ENCODE results near the gene CAPN9.
"Not testable (repeated sequence)": the region's sequence is repeated elsewhere in the genome, so short reads cannot be mapped to it uniquely, and the experiment has no call there.

Gene CAPN9, protein sequence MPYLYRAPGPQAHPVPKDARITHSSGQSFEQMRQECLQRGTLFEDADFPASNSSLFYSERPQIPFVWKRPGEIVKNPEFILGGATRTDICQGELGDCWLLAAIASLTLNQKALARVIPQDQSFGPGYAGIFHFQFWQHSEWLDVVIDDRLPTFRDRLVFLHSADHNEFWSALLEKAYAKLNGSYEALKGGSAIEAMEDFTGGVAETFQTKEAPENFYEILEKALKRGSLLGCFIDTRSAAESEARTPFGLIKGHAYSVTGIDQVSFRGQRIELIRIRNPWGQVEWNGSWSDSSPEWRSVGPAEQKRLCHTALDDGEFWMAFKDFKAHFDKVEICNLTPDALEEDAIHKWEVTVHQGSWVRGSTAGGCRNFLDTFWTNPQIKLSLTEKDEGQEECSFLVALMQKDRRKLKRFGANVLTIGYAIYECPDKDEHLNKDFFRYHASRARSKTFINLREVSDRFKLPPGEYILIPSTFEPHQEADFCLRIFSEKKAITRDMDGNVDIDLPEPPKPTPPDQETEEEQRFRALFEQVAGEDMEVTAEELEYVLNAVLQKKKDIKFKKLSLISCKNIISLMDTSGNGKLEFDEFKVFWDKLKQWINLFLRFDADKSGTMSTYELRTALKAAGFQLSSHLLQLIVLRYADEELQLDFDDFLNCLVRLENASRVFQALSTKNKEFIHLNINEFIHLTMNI

DNA sequence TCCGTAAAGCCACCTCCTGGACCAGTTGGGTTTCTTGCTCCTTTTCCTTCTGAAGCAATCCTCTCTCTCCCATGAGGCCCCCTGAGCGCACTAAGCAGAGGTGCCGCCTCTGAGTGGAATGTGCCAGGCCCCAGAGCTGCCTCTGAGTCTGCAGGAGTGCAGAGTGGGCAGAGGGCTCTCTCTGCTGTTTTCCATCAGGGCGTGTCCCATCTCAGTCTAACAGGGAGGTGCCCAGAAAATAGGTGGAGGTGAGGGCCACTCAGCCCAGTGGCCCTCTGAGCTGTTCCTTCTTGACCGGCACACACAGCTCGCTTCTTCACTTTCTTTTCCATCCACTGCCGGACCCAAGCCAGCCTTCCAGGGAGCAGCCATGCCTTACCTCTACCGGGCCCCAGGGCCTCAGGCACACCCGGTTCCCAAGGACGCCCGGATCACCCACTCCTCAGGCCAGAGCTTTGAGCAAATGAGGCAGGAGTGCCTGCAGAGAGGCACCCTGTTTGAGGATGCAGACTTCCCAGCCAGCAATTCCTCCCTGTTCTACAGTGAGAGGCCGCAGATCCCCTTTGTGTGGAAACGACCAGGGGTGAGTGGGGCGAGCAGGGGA, at the start of gene CAPN9:
TSS of gene CAPN9 (plus strand) at position 262 of the 604 bp plus-strand sequence. CDS start at position 371, 109 bp downstream.
- DNase-seq (ENCODE audit: low read depth in 2 of 2): no peak

DNA sequence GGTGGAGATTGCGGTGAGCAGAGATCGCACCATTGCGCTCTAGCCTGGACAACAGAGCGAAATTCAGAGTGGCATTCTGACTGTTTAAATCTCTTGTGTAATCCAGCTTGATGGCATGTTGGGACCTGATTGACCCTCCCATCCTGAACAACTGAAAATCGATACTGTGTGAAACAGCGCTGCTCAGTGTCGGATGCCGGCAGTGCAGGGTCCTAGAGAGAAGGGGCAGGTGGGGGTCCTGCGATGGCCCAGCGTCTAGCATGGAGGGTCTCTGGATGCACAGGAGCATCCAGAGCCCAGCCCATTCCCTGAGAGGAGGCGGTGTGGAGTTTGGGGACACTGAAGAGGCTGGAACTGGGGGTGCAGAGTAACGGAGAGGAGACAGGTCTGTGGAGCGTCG, 49.1 kb upstream of the CAPN9 start:
- DNase-seq (ENCODE audit: low read depth in 2 of 2): no peak

DNA sequence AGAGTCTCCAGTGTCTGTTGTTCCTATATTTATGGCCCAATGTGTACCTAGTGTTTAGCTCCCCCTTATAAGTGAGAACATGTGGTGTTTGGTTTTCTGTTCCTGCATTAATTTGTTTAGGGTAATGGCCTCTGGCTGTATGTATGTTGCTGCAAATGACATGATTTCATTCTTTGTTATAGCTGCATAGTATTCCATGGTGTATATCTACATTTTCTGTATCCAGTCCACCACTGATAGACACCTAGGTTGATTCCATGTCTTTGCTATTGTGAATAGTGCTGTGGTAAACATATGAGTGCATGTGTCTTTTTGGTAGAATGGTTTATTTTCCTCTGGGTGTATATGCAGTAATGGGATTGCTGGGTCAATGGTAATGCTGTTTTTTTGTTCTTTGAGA, 48.2 kb upstream of the CAPN9 start:
- DNase-seq (ENCODE audit: low read depth in 2 of 2): not testable (repeated sequence)

DNA sequence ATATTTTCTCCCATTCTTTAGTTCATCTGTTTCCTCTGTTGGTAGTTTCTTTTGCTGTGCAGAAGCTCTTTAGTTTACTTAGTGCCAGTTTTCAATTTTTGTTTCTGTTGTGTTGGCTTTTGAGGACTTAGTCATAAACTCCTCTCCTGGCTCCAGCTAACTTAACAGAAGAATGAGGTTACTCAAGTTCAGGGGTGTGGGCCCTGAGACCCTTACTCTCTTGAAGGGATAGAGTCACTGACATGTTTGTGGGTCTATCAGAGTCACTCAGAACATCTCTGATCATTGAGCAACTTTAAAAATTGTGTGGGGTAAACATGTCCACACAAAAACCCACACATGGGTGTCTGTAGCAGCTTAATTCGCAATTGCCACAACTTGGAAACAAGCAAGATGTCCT, 47.5 kb upstream of the CAPN9 start:
- DNase-seq (ENCODE audit: low read depth in 2 of 2): no peak

DNA sequence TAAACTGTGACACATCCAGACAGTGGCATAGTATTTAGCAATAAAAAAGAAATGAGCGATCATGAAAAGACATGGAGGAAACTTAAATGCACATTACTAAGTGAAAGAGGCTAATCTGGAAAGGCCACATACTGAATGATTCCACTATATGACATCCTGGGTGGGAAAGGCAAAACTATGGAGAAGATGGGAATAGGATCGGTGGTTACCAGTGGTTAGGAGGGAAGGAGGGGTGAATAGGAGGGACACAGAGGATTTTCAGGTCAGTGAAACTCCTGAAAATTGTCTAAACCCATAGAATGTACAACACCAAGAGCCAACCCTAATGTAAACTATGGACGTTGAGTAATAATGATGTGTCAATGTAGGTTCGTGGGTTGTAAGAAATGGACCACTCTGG, 47.1 kb upstream of the CAPN9 start:
- no peak for DNase-seq (ENCODE audit: low read depth in 2 of 2)

DNA sequence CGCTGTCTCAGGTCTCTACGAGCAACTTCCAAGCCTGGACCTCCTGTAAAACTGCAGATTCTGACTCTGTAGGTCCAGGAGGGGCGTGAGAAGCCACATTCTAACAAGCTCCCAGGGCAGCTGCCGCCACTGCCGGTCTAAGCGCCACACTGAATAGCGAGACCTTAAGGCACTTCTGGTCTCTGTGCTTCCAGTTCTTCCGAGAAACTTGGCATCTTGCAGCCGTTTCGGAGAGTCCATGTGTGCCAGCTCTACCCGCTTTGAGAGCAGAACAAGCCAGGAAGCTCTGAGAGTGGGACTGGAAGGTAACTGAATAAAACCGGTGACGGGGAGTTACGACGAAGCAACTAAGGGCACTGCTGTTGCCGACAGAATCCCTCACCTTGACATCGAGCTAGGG, 45.8 kb upstream of the CAPN9 start:
- no peak for DNase-seq (ENCODE audit: low read depth in 2 of 2)

DNA sequence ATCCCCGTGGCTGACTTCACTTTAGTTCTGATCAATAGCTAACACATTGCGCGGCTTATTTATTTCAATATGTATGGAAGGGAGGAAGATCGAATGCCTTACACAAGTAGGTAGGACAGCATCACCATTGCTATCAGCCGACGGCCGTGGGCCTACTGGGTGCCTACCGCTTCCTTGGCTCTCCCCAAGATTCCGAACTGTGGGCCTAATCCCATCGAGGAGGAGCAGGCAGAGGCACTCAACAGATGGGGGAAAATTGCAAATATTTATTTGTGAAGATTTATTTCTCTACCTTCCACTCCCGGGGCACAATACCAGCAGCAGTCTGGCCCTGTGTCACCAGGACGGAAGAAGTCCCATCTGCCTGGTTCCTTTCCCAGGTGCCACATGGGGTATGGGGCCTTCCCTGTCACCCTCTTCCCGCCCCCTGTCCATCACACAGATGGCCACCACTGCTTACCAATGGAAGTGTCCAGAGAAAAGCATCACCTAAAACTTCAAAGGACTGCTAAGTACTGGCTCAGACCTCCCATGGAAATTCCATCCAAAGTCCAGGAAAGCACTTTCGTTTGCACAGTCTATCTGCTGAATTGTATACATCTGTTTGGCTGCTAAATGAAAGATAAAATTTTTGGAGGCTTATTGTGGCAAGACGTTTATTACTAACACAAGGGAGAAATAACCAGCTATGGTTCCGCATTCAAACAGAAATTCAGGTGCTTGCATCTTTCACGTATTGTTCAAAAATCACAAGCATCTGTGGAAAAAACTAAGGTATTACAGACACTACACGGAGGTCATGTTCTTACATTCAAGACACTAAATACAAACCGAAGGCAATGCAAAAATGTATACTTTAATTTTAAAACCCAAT, 45.1 kb upstream of the CAPN9 start:
- no peak for DNase-seq (ENCODE audit: low read depth in 2 of 2)

DNA sequence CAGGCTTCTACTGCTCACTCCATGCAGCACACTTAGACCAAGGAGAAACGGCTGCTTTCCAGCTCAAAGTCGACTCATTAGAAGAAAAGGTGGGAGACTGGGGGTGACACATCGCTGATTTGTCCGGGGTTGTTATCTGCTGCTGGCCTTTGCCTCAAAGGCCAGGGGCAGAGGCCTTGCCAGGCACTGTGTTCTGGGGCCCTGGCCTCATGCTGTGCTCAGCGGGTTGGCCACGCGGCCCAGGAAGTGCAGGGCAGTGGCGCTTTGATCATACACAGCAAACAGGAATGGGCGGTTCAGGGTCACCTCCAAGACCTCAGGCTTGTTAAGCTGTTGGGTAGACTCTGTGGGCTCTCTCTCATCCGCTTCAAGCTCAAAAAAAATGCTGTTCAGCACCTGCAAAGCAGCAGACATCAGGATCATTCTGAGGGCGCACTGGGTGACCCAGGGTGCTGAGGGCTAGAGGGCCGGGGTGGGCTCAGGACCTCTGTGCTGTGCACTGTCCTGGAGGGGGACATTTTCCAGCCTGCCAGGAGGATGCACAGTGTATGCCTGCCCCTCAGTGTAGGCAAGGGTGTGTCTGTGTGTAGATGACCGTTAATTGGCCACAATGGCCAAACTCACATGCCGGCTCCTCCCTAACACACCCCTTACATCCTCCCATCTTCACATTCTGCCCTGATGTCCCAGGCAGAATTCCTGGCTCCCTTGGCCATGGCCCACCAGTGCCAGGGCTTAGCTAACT, 44.1 kb upstream of the CAPN9 start:
- no peak for DNase-seq (ENCODE audit: low read depth in 2 of 2)

DNA sequence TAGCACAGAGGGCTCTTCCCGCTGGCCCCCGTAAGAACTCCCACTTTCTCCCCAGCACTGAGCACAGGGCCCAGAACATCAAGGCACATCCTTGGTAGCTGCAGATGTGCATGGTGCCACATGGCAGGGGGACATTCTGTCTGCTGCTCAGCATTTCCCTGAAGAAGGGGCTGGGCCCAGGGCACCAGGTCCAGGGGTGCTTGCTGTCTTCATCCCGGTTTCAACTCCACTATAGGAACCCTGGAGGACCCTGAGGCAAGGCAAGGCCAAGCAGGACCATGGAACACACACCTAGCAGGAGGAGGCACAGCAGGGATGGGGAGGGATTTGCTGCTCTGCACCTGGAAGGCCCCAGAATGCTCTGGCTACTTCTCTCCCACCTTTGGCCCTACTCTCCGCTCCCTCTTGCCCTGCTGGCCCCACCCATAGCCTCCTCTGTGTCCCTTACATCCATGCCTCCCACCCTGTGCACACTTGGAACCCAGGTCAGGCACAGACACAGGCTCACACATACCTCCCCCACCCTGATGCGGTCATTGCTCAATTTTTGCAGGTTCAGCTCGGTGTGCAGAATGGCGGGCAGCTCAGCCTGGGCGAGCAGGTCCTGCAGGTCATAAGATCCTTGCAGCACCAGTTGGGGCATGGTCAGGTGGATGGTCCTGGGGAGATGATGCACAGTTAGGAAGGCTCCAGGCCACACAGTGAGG, 43.4 kb upstream of the CAPN9 start:
- DNase-seq (ENCODE audit: low read depth in 2 of 2): no peak

DNA sequence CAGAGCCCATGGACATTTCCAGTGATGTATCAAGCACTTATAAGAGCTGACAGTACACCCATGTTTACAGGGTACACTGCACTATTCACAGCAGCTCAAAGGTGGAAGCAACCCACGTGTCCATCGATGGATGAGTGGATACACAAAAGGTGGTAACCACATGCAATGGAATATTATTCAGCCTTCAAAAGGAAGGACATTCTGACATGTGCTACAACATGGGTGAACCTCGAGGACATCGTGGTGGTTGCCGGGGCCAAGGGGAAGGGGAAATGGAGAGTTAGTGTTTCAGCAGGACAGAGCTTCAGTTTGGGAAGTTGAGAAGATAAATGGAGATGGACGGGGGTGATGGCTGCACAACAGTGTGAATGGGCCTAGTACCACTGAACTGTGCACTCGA, 42.4 kb upstream of the CAPN9 start:
- DNase-seq (ENCODE audit: low read depth in 2 of 2): no peak

DNA sequence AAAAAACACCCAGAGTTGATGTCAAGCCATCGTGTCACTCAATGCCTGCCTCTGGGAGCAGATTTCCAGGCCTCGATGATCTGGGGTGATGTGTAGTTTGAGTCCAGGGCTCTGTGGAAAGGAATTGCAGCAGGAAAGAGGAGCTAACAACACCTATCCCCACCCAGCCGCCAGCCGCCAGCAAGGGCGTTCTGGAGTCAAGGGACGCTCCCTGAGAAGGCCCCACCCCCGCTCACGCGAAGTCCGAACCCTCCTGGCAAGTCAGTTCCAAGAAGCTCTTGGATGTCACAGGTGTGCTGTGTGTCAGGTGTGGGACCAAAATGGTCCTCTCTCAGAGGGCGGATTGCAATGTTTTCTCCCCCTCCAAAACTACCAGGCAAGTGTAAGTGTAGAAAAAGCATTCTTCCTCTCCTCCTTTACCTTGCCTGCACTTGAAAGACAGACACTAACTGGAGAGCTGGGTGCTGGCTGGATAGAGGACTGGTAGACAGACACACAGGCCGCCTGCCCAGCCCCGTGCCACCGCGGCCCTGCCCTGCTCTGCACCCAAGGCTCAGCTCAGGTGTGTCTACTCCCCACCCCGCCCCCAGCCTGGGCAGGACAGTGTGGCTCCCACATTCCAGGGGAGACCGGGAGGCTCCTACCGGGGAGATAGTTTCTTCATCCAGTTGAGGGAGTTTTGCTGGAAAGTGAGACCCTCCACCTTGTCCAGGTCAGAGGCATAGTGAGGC, 41.7 kb upstream of the CAPN9 start:
- DNase-seq (ENCODE audit: low read depth in 2 of 2): no peak

DNA sequence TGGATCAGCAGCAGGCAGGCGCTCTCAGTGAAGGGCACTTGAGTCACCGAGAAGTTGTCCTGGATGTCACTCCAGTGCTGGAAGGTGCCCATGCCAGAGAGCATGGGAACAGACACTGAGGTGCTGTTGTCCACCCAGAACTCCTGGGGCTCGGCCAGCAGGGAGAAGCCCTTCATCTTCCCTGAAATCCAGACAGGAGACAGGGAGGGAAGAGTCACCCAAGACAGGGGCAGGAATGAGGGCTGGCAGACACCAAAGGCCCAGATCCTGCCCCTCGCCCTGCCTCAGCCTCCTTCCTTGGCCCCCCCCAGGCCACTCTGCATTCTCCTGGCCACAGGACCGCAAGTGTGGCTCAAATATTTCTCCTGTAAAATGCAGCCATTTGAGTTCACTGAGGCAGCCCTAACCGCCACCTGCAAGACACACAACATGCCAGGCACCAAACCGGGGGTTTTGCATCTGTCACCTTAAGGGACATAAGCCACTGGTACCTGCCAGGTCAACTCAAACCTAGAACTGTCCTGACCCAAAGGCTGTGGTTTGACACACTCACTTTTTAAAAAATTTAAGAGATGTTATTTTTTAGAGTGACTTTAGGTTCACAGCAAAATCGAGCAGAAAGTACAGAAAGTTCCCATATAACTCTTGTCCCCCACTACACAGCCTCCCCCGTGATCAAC, 41.0 kb upstream of the CAPN9 start:
- DNase-seq (ENCODE audit: low read depth in 2 of 2): no peak

DNA sequence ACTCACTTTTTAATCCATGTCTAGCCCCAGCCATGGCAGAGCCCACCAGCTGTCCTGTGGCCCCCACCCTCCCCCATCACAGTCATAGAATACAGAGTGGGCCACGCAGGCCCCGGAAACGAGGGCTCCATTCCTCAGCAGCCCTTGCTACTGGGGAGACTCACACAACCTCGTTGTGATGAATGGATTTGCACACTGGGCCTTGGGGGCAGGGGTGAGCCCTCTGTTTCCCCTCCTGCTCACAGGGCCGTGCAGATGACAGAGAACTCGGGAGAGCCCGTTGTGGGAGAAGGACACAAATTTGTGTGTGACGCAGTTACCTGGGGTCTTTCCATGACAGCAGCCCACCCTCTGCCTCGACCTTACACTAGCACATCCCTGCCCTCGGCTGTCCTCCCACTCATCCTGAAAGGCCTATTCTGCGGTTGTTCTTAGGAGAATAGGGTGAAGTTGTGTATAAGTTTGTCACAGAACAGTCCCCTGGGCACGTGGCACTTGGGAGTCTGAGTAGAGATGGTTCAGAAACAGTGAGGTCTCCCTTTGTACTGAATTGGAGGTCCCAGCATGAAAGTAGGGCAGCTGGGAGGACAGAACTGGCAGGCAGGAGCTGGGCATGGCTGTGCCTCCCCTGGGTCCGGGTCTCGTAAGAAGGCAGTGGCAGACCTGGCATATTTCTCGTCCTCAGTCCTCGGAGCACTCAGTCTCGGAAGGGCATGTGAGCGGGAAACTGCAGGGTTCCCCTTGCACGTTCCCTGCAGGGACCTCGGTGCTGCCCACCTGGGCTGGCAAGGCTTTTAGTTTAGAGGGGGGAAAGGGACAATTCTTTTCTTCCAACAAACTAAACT, 40.1 kb upstream of the CAPN9 start:
- DNase-seq (ENCODE audit: low read depth in 2 of 2): no peak

DNA sequence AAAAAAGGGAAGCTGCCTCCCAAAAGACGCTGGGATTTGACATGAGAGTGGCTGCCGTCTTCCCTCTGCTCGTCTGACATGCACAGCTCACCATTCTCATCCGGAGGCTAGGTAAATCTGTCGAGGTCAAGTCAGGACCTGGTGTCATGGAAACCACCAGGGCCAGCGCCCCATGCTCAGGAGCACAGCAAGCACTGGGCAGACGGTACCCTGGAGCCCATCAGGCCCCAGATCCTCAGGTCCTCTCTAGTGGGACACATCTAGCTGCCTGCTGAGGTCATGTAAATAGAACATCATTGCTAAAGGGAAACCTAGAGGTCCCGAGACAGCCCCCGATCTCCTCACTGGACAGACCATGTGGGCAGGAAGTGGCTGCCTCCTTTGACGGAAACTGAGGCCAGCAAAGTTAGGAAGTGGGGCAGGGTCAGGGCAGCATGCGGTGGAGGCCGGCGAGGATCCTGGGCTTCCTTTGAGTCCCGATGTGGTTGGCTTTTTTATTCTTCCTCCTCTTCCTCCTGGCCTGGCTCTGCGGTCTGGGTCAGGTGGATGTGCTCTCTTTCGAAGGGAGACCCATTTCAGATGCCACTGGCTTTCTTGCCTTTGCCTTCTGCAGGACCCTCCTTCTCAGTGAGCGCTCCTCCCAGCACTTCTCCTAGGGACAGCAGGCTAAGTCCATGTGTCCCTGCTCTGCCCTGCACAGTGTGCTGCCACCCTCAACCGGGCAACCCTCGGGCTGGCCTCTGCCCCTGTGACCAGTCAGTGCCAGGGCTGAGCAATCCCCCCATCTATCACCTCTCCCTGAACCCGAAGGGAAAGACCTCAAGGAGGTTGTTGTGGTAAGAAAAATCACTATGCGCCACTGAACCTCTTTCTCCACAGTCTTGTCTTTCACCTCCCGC, 39.2 kb upstream of the CAPN9 start:
- DNase-seq (ENCODE audit: low read depth in 2 of 2): no peak

DNA sequence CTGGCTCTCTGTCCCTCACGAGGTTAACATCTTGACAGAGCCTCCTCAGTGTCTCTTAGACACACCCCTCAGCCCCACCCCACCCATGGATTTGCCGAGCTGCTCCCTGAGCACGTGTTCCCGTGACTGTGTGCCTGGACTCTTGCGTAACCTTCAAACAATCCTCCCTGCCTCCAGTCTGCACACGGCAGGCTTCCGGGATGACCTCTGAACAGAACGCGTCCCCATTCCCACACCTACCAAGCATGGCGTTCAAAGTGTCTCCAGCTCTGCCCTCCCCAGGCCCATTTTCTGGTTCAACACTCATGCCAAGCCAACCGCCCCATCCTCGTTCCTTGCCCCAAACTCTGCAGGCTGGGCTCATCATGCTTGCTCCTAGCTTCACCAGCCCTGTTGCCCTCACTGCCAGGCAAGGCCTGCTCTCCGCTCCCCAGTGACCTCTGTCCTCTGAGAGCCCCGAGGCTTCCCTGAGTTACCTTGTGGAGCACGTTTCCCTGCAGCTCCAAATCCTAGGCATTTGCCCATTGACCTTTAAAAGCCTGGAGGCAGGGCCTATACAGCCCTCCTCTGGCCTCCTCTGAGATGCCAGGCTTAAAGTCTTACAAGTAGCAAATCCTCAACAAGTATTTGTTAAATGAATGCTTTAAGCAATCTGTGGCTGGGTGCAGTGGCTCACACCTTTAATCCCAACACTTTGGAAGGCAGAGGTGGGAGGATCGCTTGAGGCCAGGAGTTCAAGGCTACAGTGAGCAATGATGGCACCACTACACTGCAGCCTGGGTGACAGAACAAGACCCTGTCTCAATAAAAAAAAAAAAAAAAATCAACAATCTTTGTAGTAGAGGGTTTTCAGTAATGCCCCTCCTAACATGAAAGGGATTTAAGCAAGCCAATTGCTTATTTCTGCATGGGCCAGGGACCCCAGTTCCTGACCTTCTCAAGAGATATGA, 38.3 kb upstream of the CAPN9 start:
- DNase-seq (ENCODE audit: low read depth in 2 of 2): no peak
